GM19043 (cell line): ENCODE data around the gene SNX11.

Experiments
- ATAC-seq: cut with Tn5 transposase; IDR thresholded peaks from one replicate; pipeline ENCODE4 v1.9.1; 2021; ENCODE audit warnings: low read depth; ENCODE audit not compliant: unreplicated experiment

Gene SNX11

DNA sequence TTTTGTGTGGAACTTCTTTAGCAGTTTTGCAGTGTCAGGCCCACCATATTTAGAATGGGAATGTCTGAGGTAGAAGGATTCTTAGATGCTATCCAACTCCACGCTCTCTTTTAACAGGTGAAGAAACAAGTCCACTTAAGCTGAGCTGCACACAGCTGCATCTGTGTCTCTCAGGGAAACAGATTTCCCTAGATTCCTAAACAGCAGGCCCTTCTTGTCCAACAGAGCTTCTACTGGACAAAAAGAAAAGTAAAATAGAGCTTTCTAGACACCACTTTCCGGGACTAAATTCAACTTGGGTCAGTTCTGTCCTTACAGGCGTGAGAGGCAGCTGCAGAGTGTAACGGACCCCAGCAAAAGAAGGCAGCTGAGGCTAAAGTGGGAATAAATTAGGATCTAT, 51.7 kb downstream of the SNX11 start:
- no peak for ATAC-seq

GRCh38 chr17:48160177-48161081, 52.9 kb downstream of the SNX11 start:
- ATAC-seq: no peak

- ATAC-seq: no peak
Observed at GRCh38 chr17:48161127-48161905, 53.8 kb downstream of the SNX11 start.

- no peak for ATAC-seq
Observed at GRCh38 chr17:48162306-48162934, 54.9 kb downstream of the SNX11 start.

- ATAC-seq: no peak
Observed at GRCh38 chr17:48162946-48163506, 55.5 kb downstream of the SNX11 start.

DNA sequence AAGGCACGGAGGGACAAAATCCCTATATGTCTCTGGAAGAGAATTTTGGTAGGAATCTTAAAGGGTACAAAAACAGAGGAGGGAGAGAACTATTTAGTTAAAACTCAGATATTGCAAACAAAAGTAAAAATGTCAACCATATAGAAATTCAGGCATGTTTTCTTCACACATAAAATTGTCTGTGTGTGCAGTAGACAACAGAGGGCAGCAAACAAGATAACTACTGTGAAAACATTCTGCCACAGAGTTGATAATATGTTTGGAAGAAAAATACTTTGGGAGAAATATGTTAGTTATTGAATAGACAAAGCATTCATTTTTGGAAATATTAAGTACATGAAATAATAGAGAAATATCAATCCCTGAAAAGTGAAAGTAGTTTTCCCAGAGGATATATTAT, 56.2 kb downstream of the SNX11 start:
- ATAC-seq: no peak

GRCh38 chr17:48169926-48170325, 62.4 kb downstream of the SNX11 start:
- ATAC-seq: no peak
